GM12872 (cell line): ENCODE data around the gene C5orf22.

Experiments used
- TF ChIP-seq, protein P1 (sequence below): IDR thresholded peaks from 3 replicates; pipeline ENCODE4 v1.5.1; 2011; ENCODE audit warnings: low read depth, mild to moderate bottlenecking, low read length, moderate library complexity; ENCODE audit not compliant: insufficient read depth

The C5orf22 gene

DNA sequence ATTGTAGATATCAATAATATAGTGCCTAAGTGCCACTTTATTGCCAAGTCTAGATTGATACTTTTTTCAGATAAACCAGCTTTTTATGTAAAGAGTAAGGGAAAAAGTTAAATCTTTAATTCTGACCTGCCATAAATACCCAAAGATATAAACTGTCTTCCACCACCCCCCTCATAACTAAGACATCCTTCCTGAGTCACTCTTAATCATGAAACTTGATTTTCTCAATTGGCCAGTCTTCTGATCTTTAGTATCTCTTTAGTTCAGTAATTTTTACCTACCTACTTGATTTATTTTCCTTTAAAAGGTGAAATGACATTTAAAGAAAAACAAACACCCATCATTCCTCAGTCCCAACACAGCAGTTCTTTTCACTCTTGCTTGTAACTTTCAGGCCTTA is 21.8 kb downstream of the C5orf22 start:
- TF ChIP-seq, protein P1, sequence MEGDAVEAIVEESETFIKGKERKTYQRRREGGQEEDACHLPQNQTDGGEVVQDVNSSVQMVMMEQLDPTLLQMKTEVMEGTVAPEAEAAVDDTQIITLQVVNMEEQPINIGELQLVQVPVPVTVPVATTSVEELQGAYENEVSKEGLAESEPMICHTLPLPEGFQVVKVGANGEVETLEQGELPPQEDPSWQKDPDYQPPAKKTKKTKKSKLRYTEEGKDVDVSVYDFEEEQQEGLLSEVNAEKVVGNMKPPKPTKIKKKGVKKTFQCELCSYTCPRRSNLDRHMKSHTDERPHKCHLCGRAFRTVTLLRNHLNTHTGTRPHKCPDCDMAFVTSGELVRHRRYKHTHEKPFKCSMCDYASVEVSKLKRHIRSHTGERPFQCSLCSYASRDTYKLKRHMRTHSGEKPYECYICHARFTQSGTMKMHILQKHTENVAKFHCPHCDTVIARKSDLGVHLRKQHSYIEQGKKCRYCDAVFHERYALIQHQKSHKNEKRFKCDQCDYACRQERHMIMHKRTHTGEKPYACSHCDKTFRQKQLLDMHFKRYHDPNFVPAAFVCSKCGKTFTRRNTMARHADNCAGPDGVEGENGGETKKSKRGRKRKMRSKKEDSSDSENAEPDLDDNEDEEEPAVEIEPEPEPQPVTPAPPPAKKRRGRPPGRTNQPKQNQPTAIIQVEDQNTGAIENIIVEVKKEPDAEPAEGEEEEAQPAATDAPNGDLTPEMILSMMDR: no peak

DNA sequence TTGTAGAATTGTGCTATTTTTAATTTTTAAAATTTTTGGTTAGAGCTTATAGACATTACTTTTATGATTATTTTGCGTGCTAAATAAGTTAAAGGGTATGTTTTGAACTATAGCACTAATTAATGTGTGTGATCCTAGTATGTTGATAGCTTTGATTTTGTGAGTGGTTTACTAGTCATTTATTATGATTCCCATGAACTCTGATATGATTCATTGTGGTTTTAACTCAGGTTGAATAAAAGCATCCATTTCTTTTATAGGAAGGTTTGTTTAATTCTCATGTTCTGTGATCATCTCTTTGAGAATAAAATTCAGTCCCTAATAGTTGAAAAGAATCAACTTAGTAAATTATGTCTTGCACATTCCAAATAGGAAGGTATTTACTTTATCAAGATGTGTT is 22.5 kb downstream of the C5orf22 start:
- TF ChIP-seq, protein P1: no peak

DNA sequence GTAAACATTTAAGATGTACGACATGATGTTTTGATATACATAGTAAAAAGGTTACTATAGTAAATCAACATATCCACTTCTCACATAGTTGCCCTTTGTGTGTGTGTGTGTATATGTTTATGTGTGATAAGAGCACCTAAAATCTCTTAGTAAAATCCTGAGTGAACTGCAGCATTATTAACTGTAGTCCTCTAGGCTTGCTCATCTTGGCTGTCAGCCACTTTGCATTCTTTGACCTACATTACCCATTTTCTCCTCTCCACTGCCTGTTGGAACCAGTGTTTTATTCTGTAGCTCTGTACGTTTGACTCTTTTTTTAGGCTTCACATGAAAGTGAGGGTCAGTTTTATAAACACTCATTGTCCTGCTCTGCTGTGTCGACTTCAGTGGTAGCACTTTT is 24.4 kb downstream of the C5orf22 start:
- TF ChIP-seq, protein P1: no peak

DNA sequence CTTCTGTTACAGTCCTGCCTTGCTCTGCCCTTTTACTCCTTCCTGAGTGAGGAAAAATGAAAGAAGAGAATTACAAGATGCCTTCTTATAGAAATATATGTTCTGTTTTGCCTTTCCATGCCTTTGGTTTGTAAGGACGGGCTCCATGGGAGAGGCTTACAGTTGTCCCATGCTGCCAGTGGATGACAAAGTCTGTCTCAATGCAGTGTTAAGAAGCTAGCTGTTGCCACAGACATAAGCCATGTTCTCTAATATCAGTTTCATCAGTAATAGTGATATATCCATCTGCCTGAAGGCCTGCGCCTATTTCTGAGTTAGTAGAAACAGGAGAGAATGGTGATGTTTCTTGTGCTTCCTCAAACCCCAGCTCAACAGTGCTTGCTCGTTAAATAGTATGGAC is 27.8 kb downstream of the C5orf22 start:
- TF ChIP-seq, protein P1: no peak

DNA sequence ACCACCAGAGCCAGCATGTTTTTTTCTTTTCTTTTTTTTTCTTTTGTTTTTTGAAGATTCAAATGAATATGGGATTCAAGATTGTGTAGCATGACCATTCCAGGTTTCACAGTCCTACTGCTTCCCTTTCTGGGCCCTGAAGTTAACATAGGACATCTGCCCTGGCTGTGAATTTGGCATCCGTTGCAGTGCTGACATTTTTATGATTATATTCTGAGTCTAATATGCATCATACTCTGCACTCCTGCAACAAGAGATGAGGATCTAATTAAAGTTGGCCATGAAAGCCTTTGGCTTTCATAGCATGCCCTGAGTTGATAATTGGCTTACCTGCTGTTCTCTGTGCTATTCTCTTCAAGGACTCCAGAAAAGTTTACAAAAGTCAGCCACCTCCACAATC is 29.8 kb downstream of the C5orf22 start:
- TF ChIP-seq, protein P1: no peak

DNA sequence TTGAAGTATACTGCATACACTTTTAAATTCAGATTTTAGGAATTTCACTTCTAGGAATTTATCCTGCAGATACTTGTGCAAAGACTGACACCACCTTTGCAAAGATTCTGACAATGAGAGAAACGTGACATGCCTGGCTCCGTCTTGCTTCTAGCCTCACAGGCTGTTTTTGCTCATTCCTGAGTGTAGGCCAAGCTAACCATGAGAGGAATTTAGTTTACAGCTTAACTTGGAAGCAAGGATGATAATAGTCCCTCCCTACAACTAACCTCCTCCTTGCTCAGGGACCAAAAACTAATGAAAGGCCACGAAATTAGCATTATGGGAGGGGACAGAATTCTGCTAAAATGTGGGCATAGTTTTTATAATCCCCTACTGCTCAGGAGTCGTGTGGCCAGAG is 31.1 kb downstream of the C5orf22 start:
- TF ChIP-seq, protein P1: no peak

DNA sequence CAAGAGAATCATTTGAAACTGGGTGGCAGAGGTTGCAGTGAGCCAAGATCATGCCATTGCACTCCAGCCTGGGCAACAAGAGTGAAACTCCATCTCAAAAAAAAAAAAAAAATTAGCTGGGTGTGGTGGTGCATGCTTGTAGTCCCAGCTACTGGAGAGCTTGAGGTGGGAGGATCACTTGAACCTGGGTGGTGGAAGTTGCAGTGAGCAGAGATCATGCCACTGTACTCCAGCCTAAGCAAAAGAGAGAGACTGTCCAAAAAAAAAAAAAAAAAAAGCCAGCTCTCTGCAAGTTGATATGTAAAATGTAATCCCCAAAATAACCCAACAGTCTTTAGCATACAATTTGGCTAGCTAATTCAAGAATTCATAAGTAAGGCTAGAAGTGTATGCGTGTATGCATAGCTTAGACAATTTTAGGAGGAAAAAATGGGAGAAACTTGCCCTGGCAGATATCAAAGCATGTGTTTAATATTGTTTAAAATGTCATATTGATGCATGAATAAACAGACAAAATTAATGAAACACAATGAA is 36.3 kb downstream of the C5orf22 start:
- TF ChIP-seq, protein P1: no peak

DNA sequence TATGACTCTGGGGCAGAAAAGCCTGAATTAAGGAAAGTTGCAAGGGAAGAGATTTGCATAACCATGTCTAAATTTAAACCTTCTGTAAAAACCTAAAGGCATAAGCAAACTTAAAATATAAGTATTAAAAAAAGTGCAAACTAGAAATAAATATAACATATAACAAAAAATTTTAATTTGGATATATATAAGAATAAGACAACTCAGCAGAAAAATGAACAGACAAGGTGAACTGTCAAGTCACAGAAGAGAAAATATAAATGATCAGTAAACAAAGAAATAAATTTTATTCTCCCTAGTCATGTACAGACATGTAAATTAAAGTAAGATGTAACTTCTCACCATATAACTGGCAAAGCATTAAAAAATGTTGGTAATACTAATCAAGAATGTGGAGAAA is 37.0 kb downstream of the C5orf22 start:
- TF ChIP-seq, protein P1: no peak
